HK-2 (cell line): Measurements from ENCODE around the gene TCAIM.
"Not testable (repeated sequence)": the region's sequence is repeated elsewhere in the genome, so short reads cannot be mapped to it uniquely, and the experiment has no call there.

Source experiments
- DNase-seq: peaks from one replicate; pipeline ENCODE4 v3.0.0-alpha.2; 2018; ENCODE audit not compliant: unreplicated experiment

The TCAIM gene

DNA sequence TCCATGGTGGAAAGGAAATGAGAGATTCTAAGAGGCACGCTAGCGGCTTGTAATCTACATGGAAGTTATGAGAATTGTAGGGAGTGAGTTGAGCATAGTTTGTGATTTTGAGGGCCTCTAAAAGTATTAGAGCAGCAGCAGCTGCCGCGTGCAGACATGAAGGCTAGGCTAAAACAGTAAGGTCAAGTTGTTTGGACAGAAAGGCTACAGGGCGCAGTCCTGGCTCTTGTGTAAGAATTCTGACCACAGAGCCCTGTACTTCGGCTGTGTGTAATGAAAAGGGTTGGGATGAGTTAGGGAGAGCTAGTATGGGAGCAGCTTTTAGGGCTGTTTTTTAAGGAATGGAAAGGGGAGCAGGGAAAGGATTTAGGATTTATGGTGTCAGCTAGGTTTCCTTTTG lies 8.0 kb downstream of the TCAIM start:
- DNase-seq, result not testable (repeated sequence)

DNA sequence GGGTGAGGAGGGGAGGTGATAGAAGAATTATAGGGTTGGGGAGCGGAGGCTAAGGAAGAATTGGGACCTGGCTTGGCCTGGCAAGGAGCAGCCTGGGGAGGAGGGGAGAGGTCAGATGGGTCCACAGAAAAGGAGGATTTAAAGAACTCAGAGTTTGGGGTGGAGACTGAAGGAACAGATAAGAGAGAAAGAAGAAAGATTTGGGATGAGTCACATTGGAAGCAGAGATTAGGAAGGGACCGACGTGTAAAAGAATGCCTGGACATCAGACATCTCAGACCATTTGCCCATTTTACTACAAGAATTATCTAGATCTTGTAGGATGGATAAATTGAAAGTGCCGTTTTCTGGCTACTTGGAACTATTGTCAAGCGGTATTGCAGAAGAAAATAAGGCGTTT lies 10.4 kb downstream of the TCAIM start:
- DNase-seq, result no peak

DNA sequence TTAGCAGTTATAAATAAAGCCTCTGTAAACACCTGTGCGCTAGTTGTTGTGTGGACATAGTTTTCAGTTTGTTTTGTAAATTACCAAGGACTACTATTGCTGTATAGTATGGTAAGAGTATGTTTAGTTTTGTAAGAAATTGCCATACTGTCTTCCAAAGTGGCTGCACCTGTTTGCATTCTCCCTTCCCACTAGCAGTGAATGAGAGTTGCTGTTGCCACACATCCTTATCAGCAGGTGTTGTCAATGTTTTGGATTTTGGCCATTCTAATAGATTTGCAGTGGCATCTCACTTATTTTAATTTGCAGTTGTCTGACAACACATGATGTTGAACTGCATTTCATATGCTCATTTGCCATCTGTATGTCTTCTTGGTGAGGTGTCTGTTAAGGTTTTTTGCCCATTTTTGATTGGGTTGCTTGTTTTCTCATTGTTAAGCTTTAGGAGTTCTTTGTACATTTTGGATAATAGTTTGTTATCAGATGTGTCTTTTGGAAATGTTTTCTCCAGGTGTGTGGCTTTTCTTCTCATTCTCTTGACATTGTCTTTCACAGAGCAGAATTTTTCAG lies 14.9 kb downstream of the TCAIM start:
- no peak for DNase-seq

DNA sequence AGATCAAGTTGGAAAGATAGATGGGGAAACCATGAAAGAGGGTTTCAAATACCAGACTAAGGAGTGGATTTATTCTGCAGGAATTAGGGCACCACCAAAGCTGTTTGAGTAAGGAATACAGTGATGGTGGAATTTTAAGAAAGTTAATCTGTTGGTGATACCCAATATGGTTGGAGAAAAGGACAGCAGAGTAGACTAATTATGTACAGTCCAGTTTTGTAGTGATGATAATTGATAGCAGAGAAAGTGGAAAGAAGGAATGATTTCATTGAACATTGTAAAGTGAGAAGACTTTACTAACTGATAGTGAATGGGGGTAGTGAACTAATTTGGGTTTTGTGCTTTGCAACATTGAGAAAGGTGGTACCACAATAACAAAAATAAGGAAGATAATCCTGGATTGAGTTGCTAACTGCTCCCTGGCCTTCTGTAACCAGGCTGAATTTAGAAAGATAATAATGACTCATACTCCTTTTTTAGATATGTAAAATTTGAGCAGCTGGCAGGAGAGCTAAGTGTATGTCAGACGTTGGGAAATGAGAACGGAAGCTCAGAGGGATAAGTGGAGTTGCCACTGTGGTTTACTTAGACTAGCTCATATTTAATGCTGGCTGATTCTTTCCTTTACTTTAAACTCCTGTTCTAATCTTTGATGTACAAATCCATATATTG lies 16.9 kb downstream of the TCAIM start:
- DNase-seq, result no peak

DNA sequence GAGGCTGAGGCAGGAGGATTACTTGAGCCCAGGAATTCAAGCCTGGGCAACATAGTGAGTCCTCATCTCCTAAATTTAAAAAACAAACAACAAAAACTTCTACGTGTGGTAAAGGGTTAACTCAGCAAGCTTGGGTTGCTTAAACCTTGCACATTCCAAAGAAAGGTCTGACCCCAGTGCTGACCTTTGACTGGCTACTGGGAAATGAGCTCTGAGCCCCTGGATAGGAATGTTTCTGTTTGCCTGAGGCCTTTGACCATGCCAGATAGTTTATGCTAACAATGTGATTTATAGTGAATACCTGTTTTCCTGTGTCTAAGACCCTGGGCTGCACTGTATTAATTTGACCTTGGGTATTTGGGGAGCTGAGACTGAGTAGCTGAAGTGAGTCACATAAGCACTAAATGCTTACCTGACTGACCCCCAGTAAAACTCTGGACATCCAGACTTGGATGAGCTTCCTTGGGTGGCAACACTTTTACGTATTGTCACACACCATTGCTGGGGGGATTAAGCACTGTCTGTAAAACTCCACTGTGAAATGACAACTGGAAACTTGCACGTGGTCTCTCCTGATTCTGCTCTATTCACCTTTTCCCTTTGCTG lies 20.7 kb downstream of the TCAIM start:
- DNase-seq, result no peak

DNA sequence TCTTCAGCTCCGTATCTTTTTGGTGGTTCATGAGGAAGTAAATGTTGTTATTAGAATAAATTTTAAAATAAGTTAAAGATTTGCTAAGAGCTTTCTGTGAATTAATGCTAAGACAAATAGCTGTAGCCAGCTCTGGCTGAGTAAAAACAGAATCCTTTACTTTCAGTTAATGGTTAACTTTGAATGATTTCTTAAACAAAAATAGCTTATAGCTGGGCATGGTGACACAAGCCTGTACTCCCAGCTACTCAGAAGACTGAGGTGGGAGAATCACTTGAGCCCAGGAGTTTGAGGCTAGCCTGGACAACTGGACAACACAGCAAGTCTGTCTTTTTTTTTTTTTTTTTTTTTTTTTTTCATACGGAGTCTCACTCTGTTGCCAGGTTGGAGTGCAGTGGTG lies 25.0 kb downstream of the TCAIM start:
- no peak for DNase-seq

DNA sequence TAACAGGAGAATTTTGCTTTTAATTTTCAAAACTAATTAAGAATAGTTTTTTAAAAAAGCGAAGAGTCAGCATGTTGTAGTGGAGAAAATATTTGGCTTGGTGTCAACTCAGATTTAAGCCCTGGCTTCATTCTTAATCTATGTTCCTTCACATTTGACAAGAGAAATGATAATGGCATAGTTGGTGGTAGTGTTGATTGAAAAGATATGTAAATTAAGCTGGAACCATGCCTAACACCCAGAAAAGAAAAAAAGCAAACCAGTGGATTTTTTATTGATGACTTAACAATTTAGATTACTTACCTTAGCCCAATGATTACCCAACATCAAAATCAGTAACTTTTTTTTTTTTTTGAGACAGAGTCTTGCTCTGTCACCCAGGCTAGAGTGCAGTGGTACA lies 27.4 kb downstream of the TCAIM start:
- no peak for DNase-seq

DNA sequence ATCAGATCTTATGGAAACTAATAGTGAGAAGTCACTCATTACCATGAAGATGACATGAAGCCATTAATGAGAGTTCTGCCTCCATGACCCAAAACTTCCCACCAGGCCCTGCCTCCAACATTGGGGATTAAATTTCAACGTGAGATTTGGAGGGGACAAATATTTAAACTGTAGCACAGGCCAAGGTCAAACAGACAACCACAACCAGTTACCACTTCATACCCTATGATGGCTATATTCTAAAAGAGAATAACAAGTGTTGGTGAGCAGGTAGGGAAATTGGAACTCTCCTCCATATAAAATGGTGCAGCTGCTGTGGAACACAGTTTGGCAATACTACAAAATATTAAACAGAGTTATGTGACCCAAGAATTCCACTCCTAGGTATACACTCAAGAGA lies 36.9 kb downstream of the TCAIM start:
- DNase-seq, result no peak

DNA sequence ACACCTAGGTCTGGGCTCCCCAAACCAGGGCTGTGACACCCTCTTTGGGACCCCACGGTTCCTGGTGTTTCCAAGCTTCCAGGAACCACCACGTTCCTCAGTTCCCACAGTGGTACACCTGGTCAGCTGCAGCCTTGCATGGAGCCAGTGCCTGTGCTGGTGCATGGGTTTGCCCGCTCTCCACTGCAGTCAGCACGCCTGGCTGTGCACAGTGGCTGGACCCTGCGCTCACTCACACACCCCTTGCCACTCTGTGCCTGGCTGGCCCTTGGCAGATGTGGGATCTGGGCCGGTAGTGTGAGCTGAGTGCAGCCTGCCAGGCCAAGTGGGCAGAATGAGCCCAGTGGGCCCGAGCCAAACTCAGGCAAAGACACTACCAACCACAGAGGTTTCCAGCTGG lies 48.8 kb downstream of the TCAIM start:
- DNase-seq, result no peak

DNA sequence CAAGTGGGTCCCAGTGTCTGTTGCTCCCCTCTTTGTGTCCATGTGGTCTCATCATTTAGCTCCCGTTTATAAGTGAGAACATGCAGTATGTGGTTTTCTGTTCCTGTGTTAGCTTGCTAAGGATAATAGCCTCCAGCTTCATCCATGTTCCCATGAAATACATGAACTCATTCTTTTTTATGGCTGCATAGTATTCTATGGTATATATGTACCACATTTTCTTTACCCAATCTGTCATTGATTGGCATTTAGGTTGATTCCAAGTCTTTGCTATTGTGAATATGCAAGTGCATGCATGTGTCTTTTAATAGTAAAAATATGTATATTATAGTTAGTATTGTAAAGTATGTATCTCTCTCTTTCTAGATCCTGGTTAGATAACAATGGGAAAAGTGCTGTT lies 53.9 kb downstream of the TCAIM start:
- DNase-seq, result no peak

DNA sequence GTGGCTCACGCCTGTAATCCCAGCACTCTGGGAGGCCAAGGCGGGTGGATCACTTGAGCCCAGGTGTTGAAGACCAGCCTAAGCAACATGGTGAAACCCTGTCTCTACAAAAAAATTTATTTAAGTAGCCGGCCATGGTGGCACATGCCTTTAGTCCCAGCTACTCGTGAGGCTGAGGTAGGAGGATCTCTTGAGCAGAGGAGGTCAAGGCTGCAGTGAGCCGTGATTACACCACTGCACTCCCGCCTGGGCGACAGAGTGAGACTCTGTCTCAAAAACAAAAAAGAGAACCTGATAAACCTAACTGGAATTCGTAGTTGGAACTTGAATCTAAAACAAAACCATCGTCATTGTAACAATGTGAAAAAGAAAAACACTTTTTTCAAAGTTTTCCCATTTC lies 57.1 kb downstream of the TCAIM start:
- no peak for DNase-seq

DNA sequence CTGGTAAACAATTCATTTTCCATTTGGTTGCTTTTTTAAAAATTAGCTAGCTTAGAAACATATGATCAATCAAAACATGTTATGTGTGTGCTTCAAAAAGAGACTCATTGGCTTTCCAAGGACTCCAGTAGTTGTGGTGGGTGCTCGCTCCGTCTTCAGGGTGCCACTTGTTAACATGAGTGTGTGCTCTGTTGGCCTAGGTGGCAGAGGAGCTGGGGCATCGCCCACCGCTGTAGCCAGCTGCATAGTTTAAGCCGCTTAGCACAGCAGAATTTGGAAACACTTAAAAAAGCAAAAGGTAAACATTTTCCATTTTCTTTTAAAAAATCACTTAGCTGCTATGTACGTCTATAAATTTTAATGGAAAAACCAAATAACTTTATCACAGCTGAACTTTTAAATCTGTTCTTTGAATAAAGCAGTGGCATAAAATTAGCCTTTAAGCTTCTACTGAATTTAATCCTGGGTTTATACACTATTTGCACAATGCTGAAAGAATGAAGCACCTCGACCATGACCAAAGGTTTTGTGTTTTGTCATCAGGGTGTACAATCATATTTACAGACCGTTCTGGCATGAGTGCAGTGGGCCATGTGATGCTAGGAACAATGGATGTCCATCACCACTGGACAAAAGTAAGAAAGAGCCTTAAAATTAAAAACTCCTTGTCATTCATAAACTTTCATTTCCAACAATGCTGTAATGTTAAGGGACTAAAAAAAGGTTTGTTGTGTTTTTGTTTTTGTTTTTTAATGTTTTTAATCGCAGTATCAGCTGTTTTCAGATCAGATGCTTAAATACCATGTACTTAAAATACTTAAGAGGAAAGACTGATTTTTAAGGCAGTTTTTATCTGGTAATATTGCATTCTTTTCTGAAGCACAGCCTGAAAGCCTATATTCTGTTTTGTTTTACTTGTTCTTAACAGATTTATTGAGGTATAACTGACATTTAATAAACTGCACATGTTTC lies 57.9 kb downstream of the TCAIM start:
- DNase-seq, result no peak

DNA sequence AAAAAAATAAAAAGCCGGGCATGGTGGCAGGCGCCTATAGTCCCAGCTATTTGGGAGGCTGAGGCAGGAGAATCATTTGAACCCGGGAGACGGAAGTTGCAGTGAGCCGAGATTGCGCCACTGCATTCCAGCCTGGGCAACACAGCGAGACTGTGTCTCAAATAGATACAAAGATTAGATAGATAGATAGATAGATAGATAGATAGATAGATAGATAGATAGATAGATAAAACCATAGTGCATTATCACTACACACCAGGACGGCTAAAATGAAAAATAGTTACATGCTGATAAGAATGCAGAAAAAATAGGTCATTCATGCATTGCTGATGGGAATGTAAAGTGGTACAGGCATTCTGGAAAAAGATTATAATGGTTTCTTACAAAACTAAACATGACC lies 59.7 kb downstream of the TCAIM start:
- not testable (repeated sequence) for DNase-seq

DNA sequence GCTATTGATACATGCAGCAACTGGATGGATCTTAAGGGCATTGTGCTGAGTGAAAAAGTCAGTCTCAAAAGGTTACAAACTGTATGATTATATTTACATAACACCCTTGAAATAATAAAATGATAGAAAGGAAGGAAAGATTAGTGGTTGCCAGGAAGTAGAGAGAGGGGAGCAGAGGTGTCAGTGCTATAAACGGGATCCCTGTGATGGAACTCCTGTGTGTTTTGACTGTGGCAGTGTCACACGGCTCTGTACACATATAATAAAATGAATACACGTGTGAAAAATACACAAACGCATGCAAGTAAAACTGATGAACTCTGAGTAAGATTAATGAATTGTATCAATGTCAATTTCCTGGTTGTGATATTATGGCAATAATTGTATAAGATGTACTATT lies 60.3 kb downstream of the TCAIM start:
- no peak for DNase-seq

DNA sequence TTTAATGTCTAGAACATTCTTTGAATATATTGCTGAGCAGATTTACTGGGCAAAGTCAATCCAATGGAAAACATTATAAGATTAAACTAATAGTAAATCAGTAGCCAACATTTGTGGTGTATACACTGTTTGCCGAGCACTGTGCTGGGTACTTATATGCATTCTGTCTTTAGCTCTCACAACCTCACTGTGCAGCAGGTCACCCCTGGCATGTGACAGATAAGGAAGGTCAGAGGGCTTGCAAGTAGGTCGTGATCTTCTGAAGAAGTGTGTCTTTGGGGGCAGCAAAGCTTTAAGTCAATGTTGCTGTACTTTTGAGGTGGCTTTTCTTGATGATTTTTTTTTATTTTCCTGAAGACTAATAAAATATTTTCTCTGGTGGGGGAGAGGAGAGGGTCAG lies 62.2 kb downstream of the TCAIM start:
- DNase-seq, result no peak

DNA sequence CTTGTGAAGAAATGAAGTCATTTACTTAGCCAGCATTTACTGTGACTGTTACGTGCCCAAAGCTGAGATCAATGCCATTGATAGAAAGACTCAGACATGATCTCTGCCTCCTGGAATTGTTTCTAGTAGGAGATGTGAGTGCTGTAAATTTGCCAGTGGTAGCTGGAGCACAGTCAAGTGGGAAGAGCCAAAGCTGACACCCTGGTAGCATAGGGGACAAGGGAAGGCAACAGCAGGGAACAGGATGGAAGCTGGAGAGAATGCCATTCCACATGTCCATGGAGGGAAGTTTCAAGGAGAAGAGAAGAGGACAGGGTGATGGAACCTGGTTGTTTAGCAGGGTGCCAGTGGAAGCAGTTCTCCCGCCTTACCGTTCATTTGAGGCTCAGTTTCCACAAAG lies 64.0 kb downstream of the TCAIM start:
- DNase-seq, result no peak

DNA sequence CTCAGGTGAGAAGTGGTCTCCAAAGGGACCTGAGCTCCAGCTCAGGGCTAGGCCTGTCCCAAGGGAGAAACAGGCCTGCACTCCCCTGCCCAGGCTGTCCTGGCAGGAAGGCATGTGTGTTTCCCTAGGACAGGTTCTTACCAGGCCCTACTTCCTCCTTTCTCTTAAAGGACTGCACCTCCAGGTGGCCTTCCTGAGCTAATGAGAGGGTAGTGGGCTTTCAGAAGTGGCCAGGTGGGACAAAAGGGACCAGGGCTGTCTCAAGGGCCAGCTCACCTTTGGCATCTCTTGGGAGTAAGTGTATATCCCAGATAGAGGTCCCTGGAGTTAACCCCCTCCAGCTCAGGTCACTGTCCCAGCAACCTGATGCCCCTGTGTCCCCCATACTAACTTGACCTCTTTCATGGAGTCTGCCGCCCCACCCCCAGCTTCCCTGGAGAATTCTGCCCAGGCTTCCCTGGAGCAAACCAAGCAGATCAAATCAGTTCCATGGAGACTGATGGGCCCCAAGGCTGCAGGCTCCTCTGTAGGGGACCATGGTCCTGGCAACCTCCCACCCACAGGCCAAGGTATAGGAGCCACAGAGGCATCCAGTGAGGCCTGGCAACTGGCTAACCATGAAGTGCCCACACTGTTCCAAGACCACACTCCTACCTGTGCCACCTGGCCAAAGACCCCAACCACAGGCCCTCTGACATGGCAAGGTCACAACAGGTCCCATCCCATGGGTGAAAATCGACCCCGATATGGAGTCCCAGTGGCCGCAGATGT lies 71.3 kb downstream of the TCAIM start:
- DNase-seq, result no peak

DNA sequence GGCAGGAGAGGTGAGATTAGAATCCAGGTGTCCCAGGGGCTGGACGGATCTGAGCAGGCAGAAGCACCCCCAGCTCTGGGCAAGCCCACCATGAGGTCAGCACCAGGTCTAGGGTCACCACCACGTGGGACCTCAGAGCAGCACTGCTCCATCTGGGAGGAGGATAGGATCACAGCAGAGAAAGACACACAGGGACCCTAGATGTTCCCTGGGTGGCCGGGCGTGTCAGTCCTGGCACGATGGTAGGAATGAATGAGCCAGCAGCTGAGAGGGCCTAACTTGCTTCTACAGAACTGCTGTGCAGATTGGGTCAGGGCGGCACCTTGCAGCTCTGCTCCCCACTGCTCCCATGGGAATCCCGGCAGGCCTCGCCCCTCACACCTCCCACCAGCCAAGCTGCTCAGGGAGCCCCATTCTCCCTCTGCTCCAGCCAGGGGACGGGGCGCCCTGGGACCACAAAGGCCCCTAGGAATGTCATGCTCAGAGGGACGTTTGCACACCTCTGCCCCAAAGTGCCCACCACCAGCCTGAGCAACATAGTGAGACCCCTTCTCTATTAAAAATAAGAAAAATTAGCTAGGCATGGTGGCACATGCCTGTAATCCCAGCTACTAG lies 72.6 kb downstream of the TCAIM start:
- no peak for DNase-seq

DNA sequence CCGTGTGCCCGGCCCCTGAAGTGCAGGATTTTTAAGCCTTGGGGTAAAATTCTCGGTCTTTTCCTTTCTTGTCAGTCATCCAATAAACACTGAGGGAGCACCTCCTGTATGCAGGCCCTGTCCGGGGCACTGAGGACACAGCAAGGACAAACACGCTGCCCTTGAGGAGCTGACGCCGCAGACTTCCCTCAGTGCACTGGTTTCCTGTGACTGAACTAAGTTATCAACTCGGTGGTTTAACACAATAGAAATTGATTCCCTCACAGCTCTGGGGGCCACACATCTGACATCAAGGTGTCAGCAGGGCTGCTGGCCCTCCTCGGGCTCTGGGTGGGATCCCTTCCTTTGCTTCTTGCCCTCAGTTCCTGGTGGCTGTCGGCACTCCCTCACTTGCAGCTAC lies 73.8 kb downstream of the TCAIM start:
- DNase-seq, result no peak

DNA sequence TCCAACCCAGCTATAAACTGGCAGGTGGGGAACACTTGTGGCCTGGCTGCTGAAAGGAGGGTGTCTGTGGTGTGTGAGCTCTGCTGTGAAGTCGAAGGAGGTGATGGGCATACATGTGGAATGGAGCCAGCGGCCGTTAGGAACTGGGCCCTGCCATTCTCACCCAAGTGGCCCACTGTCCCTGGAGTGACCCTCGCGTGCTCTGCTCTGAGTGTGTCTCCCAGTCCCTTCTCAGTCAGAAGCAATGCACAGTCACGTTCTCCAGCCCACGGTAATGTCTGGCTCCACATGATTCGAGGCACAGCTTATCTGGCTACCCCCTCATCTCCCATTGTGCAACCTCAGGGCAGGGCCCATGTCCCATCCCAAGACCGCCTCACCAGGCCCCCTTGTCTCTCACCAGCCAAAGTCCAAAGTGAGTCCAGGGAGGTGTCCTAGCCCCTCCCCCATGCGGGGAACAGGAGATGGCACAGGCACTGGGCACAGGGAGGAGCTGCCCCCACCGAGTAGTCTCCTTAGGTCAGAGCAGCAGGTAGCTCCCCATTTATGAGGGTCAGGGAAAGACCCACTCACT lies 76.0 kb downstream of the TCAIM start:
- DNase-seq, result no peak

DNA sequence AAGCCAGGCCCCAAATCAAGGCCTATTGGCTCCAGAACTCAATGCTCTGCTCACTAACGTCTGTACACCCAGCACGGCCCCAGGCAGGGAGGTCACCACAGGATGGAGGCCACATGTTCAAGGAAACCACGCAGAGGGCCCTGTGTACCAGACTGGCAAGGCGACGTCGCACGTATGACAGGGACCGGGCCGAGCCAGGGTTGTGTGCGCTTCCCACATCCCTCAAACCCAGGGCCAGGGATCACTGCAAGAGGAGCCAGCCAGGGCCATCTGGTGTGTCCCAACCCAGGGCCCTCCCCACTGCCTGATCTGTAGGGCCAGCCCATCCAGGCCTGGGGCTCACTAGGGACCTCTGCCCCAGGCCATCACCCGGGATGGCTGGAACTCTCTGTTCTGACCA lies 76.9 kb downstream of the TCAIM start:
- DNase-seq, result no peak
